ENCODE data around the gene C5orf63.
"Not testable (repeated sequence)": the region's sequence is repeated elsewhere in the genome, so short reads cannot be mapped to it uniquely, and the experiment has no call there.

C5orf63 gene

DNA sequence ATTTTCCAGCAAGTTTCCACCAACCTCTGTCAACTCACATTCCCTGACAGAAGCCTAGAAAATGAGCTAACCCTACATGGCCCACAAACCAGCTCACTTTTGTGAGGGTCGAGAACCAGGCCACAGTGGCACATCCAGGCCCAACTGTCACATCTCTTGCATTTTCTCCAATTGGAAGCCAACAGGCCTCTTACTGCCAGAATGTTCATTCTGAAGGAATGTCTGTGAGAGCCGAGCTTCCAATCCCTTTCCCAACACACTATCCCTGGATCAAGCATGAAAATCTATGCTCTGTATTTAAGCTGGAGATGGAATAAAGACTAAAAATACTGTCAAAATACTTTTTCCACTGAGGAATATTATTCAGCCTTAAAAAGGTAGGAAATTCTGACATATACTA is 62.9 kb downstream of the C5orf63 start:
- H3K4me3 ChIP-seq (ENCODE audit: low read depth, low read length), result no peak overlapping the region

GRCh38 chr5:127009784-127010183 is 63.5 kb downstream of the C5orf63 start:
- H3K4me3 ChIP-seq (ENCODE audit: low read depth, low read length), result no peak overlapping the region

DNA sequence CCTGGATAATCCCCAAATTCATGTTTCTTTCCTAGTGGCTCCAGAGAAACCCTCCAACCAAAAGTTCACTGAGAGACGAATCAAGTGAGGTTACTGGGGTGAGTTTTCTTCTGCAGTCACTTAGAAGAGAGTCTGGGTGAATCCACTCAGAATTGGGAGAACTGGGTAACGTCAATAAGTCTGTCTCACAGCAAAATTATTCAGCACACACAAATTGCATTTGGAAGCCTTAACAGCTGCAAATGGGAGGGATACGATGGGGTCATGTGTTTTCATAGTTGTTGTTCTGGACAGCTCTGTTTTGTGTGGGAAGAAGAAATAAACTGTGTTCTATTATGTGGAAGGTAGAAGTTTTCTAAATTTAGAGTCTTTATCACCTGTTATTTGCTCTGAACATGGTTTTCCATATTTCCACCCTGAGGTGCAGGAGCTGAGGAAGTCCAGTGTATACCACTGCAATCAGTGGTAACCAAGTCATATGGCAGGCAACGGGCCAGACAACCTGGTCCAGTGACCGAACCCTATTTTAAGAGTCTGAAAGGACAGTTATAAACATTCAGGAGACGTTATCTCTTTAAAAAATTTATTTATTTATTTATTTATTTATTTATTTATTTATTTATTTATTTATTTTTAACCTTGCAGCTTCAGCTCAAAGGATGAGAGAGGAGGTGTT is 64.9 kb downstream of the C5orf63 start:
- H3K4me3 ChIP-seq (ENCODE audit: low read depth, low read length), result no peak overlapping the region

GRCh38 chr5:127007522-127007921 is 65.8 kb downstream of the C5orf63 start:
- H3K4me3 ChIP-seq (ENCODE audit: low read depth, low read length), result no peak overlapping the region

GRCh38 chr5:127006744-127007143 is 66.6 kb downstream of the C5orf63 start:
- no peak overlapping the region for H3K4me3 ChIP-seq (ENCODE audit: low read depth, low read length)

DNA sequence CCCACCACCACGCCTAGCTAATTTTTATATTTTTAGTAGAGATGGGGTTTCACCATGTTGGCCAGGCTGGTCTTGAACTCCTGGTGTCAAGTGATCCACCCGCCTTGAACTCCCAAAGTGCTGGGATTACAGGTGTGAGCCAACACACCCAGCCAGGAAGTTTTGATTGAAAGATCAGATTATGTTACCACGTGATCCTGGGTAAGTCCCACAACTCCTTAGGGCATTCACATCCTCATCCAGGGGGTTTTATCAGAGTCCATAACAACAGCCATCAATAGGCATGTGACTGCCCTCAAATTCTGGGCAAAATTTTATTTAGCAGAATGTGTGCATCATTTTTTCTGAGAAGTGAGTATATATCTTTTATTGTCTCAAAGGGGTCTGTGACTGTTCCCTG is 68.0 kb downstream of the C5orf63 start:
- not testable (repeated sequence) for H3K4me3 ChIP-seq (ENCODE audit: low read depth, low read length)

GRCh38 chr5:127004721-127005120 is 68.6 kb downstream of the C5orf63 start:
- H3K4me3 ChIP-seq (ENCODE audit: low read depth, low read length), result no peak overlapping the region

- H3K4me3 ChIP-seq (ENCODE audit: low read depth, low read length), result no peak overlapping the region
Measured at GRCh38 chr5:127003798-127004495, 69.4 kb downstream of the C5orf63 start.

DNA sequence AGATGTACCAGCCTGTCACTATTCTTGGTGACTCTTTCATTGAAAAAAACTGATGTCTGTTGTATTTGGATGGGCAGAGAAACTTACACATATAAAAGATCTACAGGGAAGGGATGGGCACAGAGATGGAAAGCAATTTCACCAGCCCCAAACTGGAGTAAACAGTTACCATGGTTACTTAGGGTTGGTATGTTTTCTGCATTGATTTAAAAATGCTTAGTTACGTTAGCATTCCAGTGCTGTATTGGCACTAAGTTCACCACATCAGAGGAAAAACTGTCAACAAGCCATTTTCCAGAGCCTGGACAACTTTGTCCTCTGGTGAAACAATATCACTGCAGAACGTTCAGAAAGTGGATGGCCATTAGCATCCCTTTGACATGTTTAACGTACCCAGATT is 70.9 kb downstream of the C5orf63 start:
- H3K4me3 ChIP-seq (ENCODE audit: low read depth, low read length), result no peak overlapping the region

DNA sequence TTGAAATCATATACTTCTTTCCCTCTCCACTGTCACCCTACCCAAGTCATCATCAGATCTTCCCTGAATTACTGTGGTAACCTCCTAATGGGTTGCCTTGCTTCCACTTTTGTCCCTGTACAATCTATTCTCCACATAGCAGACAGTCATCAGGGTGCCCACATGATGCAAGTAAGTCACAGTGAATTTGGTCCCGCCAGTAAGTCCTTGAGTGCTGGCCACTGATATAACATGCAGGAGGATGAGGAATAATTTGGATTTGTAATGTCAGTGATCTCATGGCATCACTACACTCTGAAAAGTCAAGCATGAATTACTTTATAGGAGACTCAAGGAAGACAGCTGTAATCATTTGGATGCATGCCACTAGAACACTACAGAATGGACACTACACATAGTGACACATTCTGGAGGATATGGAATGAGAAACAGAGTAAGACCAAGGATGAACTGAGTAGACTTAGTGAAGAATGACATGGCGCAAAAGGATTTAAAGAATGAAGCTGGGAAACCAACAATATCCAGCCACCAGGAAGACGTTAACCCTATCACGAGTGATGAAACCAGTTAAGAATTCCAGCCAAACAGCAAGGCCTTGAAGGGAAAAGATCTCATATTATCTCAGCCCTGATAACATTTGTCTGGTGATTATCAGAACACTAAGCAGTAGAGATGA is 71.5 kb downstream of the C5orf63 start:
- H3K4me3 ChIP-seq (ENCODE audit: low read depth, low read length), result no peak overlapping the region
